SK-N-SH treated with all-trans-retinoic acid at 6 μM for 48 hours (cell line): ENCODE results near the gene ELOA.

Source experiments
- ATAC-seq: fragments of 200-7000 bp; cut with Tn5 transposase; 3 replicates; pipeline ENCODE4 v1.9.1; 2020; ENCODE audit warnings: mild to moderate bottlenecking, moderate library complexity
- ARNTL ChIP-seq: fragments of 450-650 bp; formaldehyde crosslinking; IDR thresholded peaks from 2 replicates; pipeline ENCODE4 v1.5.0; 2020; ENCODE audit warnings: low read depth, mild to moderate bottlenecking, moderate library complexity, borderline replicate concordance
- BACH2 ChIP-seq: fragments of 250-450 bp; sonication (Bioruptor Pico); IDR thresholded peaks from 2 replicates; pipeline ENCODE4 v1.9.0; 2021; ENCODE audit warnings: mild to moderate bottlenecking, borderline replicate concordance
- CREB5 ChIP-seq: fragments of 250-450 bp; sonication (Bioruptor Pico); IDR thresholded peaks from 2 replicates; pipeline ENCODE4 v1.5.1; 2020; ENCODE audit warnings: low read depth, mild to moderate bottlenecking, moderate library complexity
- CSDC2 ChIP-seq: fragments of 250-450 bp; sonication (Bioruptor Pico); IDR thresholded peaks from 2 replicates; pipeline ENCODE4 v1.5.0; 2020; ENCODE audit warnings: mild to moderate bottlenecking, moderate library complexity
- CSRNP3 ChIP-seq: fragments of 250-450 bp; sonication (Bioruptor Pico); IDR thresholded peaks from 2 replicates; pipeline ENCODE4 v1.5.1; 2021; ENCODE audit warnings: mild to moderate bottlenecking, moderate library complexity
- ESRRG ChIP-seq: fragments of 250-450 bp; sonication (Bioruptor Pico); IDR thresholded peaks from 2 replicates; pipeline ENCODE4 v1.6.1; 2021; ENCODE audit warnings: mild to moderate bottlenecking
- GLIS3 ChIP-seq: fragments of 250-450 bp; sonication (Bioruptor Pico); IDR thresholded peaks from 2 replicates; pipeline ENCODE4 v1.5.0; 2020; ENCODE audit warnings: mild to moderate bottlenecking, moderate library complexity
- ISL1 ChIP-seq: fragments of 250-450 bp; sonication (Bioruptor Pico); IDR thresholded peaks from 2 replicates; pipeline ENCODE4 v2.1.2; 2022; ENCODE audit warnings: mild to moderate bottlenecking, moderate library complexity
- OSR1 ChIP-seq: fragments of 250-450 bp; sonication (Bioruptor Pico); IDR thresholded peaks from 2 replicates; pipeline ENCODE4 v1.8.0; 2022; ENCODE audit warnings: moderate library complexity, mild to moderate bottlenecking, inconsistent platforms
- PATZ1 ChIP-seq: fragments of 250-450 bp; sonication (Bioruptor Pico); IDR thresholded peaks from 2 replicates; pipeline ENCODE4 v1.8.0; 2020; ENCODE audit warnings: mild to moderate bottlenecking, moderate library complexity, borderline replicate concordance
- PPARA ChIP-seq: fragments of 250-450 bp; sonication (Bioruptor Pico); IDR thresholded peaks from 2 replicates; pipeline ENCODE4 v1.5.0; 2020; ENCODE audit warnings: mild to moderate bottlenecking, borderline replicate concordance
- RARB ChIP-seq: fragments of 250-450 bp; sonication (Bioruptor Pico); IDR thresholded peaks from 2 replicates; pipeline ENCODE4 v1.8.0; 2021; ENCODE audit warnings: mild to moderate bottlenecking, moderate library complexity
- SNAI2 ChIP-seq: fragments of 250-450 bp; sonication (Bioruptor Pico); IDR thresholded peaks from 2 replicates; pipeline ENCODE4 v1.5.0; 2020; ENCODE audit warnings: mild to moderate bottlenecking, moderate library complexity
- TCF4 ChIP-seq: fragments of 250-450 bp; sonication (Bioruptor Pico); IDR thresholded peaks from 2 replicates; pipeline ENCODE4 v1.8.0; 2021; ENCODE audit warnings: mild to moderate bottlenecking, moderate library complexity, borderline replicate concordance
- TOX ChIP-seq: fragments of 250-450 bp; sonication (Bioruptor Pico); IDR thresholded peaks from 2 replicates; pipeline ENCODE4 v1.8.0; 2021; ENCODE audit warnings: mild to moderate bottlenecking, moderate library complexity, borderline replicate concordance
- TSHZ2 ChIP-seq: fragments of 250-450 bp; sonication (Bioruptor Pico); IDR thresholded peaks from 2 replicates; pipeline ENCODE4 v1.5.0; 2020; ENCODE audit warnings: mild to moderate bottlenecking, moderate library complexity
- ZC3H10 ChIP-seq: fragments of 250-450 bp; sonication (Bioruptor Pico); IDR thresholded peaks from 2 replicates; pipeline ENCODE4 v1.5.1; 2021; ENCODE audit warnings: mild to moderate bottlenecking, moderate library complexity
- ZFP3 ChIP-seq: fragments of 250-450 bp; sonication (Bioruptor Pico); IDR thresholded peaks from 2 replicates; pipeline ENCODE4 v1.5.0; 2020; ENCODE audit warnings: mild to moderate bottlenecking, moderate library complexity
- ZFP30 ChIP-seq: fragments of 450-650 bp; formaldehyde crosslinking; IDR thresholded peaks from 2 replicates; pipeline ENCODE4 v1.5.0; 2022; ENCODE audit warnings: mild to moderate bottlenecking, moderate library complexity
- ZNF565 ChIP-seq: fragments of 450-650 bp; formaldehyde crosslinking; conservative IDR thresholded peaks from 2 replicates; pipeline ENCODE4 v1.5.0; 2020; ENCODE audit warnings: low read depth, mild to moderate bottlenecking, moderate library complexity
- ZNF70 ChIP-seq: fragments of 450-650 bp; formaldehyde crosslinking; IDR thresholded peaks from 2 replicates; pipeline ENCODE4 v1.5.0; 2020; ENCODE audit warnings: mild to moderate bottlenecking, moderate library complexity
- ZNF8 ChIP-seq: fragments of 450-650 bp; formaldehyde crosslinking; IDR thresholded peaks from 2 replicates; pipeline ENCODE4 v1.5.0; 2020; ENCODE audit warnings: mild to moderate bottlenecking, moderate library complexity

ELOA gene

GRCh38 chr1:23701310-23701709 lies 42.0 kb upstream of the ELOA start (continued):
- TF ChIP-seq CSRNP3 (CRISPR knock-in tag) (no peak), ZC3H10 (no peak)

DNA sequence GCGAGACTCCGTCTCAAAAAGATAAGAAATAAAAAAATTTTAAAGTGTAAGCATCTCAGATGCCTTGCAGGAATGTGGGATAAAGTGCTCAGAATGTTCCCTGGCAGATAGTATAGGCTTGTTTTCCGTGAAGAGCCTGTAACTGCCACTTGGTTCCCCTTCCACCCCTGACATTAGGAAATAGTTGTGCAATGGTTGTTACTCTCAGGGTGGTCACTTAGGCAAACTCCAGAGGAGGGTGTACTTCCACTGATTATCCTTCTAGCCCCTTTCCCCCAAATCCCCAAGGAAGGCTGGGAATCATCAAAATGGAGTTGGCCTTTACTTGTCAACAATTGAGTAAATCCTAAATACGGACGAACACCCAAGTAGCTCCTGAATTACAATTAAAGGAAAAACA lies 41.3 kb upstream of the ELOA start:
- TF ChIP-seq BACH2 (CRISPR knock-in tag) = no peak
- no peak for TF ChIP-seq ZFP3
- TF ChIP-seq PATZ1 (CRISPR knock-in tag) = no peak
- no peak for TF ChIP-seq ARNTL
- no peak for TF ChIP-seq CSDC2 (CRISPR knock-in tag)
- no peak for TF ChIP-seq ZNF70 (CRISPR knock-in tag)
- TF ChIP-seq ZNF8 (CRISPR knock-in tag) = no peak
- no peak for TF ChIP-seq ISL1 (CRISPR knock-in tag)
- TF ChIP-seq CREB5 (CRISPR knock-in tag) = no peak
- TF ChIP-seq TCF4 (CRISPR knock-in tag) = no peak
- TF ChIP-seq OSR1 (CRISPR knock-in tag) = no peak
- no peak for TF ChIP-seq TSHZ2 (CRISPR knock-in tag)
- TF ChIP-seq TOX (CRISPR knock-in tag) = no peak
- no peak for TF ChIP-seq SNAI2 (CRISPR knock-in tag)
- TF ChIP-seq RARB (CRISPR knock-in tag) = no peak
- TF ChIP-seq ZC3H10 = no peak
- no peak; the same call in 2 of the 3 replicates for ATAC-seq

DNA sequence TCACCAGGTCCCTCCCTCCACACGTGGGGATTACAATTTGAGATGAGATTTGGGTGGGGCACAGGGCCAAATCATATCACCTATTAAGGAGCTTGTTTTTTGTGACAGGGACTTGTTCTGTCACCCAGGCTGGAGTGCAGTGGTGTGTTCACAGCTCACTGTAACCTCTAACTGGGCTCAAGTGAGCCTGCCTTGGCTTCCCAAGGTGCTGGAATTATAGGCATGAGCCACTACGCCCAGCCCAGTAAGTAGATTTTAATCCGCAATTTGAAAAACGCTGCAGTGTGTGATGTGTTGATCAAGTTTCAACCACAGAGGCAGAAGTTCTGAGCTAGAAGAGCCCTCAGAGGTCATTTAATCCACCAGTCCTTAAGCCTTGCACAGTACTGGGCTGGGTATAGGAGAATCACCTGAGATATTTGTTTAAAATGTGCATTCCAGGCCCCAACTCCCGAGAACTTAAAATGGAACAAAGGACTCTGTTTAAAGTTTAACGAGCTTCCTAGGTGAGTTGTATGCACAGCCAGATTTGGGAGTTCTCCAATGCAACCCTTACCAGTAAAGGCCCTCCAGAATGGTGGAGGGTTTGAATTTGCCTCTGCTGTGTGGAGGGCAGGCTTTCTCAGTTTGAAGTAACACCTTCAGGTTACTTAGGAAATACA lies 38.3 kb upstream of the ELOA start:
- TF ChIP-seq ZFP30 (no peak), ESRRG (CRISPR knock-in tag) (no peak), ZFP3 (no peak), ARNTL (no peak), GLIS3 (CRISPR knock-in tag) (no peak), ZNF565 (CRISPR knock-in tag) (no peak), PPARA (CRISPR knock-in tag) (no peak), ISL1 (CRISPR knock-in tag) (no peak), CSDC2 (CRISPR knock-in tag) (no peak), TSHZ2 (CRISPR knock-in tag) (no peak), TCF4 (CRISPR knock-in tag) (no peak), SNAI2 (CRISPR knock-in tag) (no peak)

More for the DNA sequence above, 38.3 kb upstream of the ELOA start:
- no peak for ATAC-seq
